ENCODE data around the gene PPP6R3.

- TF ChIP-seq CTCF (IDR thresholded peaks at IDR 0.05), result no peak
- TF ChIP-seq POLR2A (IDR thresholded peaks at IDR 0.05), result no peak
These were observed 45.0 kb downstream of the PPP6R3 start for GRCh38 chr11:68505596-68505995.

Data from heart left ventricle (tissue), 13 donors.